HG03045 (cell line): ENCODE data around the gene RPL35A.

Source experiments
- ATAC-seq: cut with Tn5 transposase; IDR thresholded peaks from one replicate; pipeline ENCODE4 v1.9.1; 2021; ENCODE audit warnings: mild to moderate bottlenecking, moderate library complexity; ENCODE audit not compliant: unreplicated experiment

The RPL35A gene

GRCh38 chr3:197994736-197995135 is 44.7 kb downstream of the RPL35A start:
- ATAC-seq: no peak

- no peak for ATAC-seq
Observed at GRCh38 chr3:197996855-197997254, 46.9 kb downstream of the RPL35A start.

- no peak for ATAC-seq
Observed at GRCh38 chr3:197997936-197998335, 47.9 kb downstream of the RPL35A start.
